Thyroid gland (tissue), 4 donors: Measurements from ENCODE around the gene SUPT6H.

Experiments
- CTCF ChIP-seq, 6 experiments: fragments of 200-600 bp in 3 of 6; fragments of 450-650 bp in 3 of 6; sonication (generic) in 3 of 6; IDR thresholded peaks; one replicate each; pipeline ENCODE4 v1.5.1; 2016 to 2019; ENCODE audit warnings: antibody characterized with exemption in 6 of 6, mild to moderate bottlenecking in 2 of 6, inconsistent platforms in 1 of 6, moderate library complexity in 1 of 6
- POLR2A ChIP-seq, 2 donors: fragments of 450-650 bp; IDR thresholded peaks; one replicate each; pipeline ENCODE4 v1.6.1; 2017; ENCODE audit warnings: antibody characterized with exemption in 2 of 2, mild to moderate bottlenecking in 2 of 2, moderate library complexity in 1 of 2

GRCh38 chr17:28667870-28668269 is 5.9 kb downstream of the SUPT6H start:
- TF ChIP-seq CTCF (IDR thresholded peaks at IDR 0.05) (no peak), POLR2A (IDR thresholded peaks at IDR 0.05) (no peak)
